HepG2 (cell line): ENCODE results near the gene GLIS1. TPM values are rescaled to one million over a fixed set of nuclear protein-coding genes. Genes with fewer than 3 reads are reported as not detected.

Experiments used
- ATAC-seq: fragments of 200-7000 bp; cut with Tn5 transposase; 3 replicates; pipeline ENCODE4 v1.9.1; 2020; ENCODE audit warnings: mild to moderate bottlenecking, moderate library complexity
- BruUV-seq: library from RNA; stranded (reverse); fragments of 400-500 nt; replicated peaks from 2 replicates; lab custom pipeline; 2021; lab: Mats Ljungman, UMichigan
- CTCF ChIA-PET: fragments of 300-600 bp; formaldehyde crosslinking; extraction: SDS; loops from one replicate; lab custom pipeline; 2021; ENCODE audit warnings: low total read pairs, inconsistent platforms, low intra/inter-chr PET ratio; lab: Yijun Ruan, JAX
- POLR2A ChIA-PET: fragments of 350-600 bp; sonication (Branson Sonifier 250); formaldehyde crosslinking; loops from one replicate; lab custom pipeline; 2020; ENCODE audit warnings: antibody characterized with exemption, inconsistent platforms; lab: Yijun Ruan, JAX
- DNase-seq: peaks from one replicate; pipeline ENCODE4 v3.0.0-alpha.2; 2015; ENCODE audit warnings: low spot score
- FAIRE-seq: peaks from 3 replicates; lab custom pipeline; 2011; peaks lifted over from hg19 to GRCh38; lab: Jason Lieb, UNC
- H2AFZ ChIP-seq: one replicate; pipeline ENCODE4 v1.6.1; 2011; ENCODE audit warnings: low read length, inconsistent platforms
- H3K27ac ChIP-seq: fragments of 300-600 bp; 3 replicates; pipeline ENCODE4 v1.8.0; 2011; ENCODE audit warnings: mixed run types, mild to moderate bottlenecking, mixed read lengths, low read length, inconsistent platforms; ENCODE audit not compliant: insufficient read depth; ENCODE audit errors: extremely low read length
- H3K27me3 ChIP-seq, 2 experiments: fragments of 200-600 bp in 1 of 2; 2 replicates in 1 of 2; 3 replicates in 1 of 2; pipeline versions ENCODE4 v1.6.0 to v1.8.0; 2011; ENCODE audit warnings: low read length in 2 of 2, mild to moderate bottlenecking in 2 of 2, moderate library complexity in 2 of 2, inconsistent platforms in 1 of 2; ENCODE audit not compliant: insufficient read depth in 2 of 2, control insufficient read depth in 1 of 2
- H3K36me3 ChIP-seq, 2 experiments: fragments of 200-600 bp in 1 of 2; replicated peaks in 1 of 2; 2 replicates in 1 of 2; 3 replicates in 1 of 2; pipeline versions ENCODE4 v1.5.1 to v1.8.0; 2011; ENCODE audit warnings: low read length in 2 of 2, inconsistent platforms in 1 of 2; ENCODE audit not compliant: insufficient read depth in 2 of 2, control insufficient read depth in 1 of 2
- H3K4me1 ChIP-seq: 2 replicates; pipeline ENCODE4 v1.5.1; 2012; ENCODE audit warnings: low read length, inconsistent platforms; ENCODE audit not compliant: insufficient read depth
- H3K4me2 ChIP-seq: 2 replicates; pipeline ENCODE4 v1.6.0; 2011; ENCODE audit warnings: low read depth, low read length, inconsistent platforms
- H3K4me3 ChIP-seq, 3 experiments: fragments of 200-600 bp in 1 of 3; sonication (generic), shearing (Covaris generic) in 1 of 3; replicated peaks in 1 of 3; 2 replicates each; pipeline ENCODE4 v1.5.1; 2011 to 2016; ENCODE audit warnings: low read length in 3 of 3, inconsistent platforms in 2 of 3, low read depth in 2 of 3, mild to moderate bottlenecking in 2 of 3, control low read depth in 1 of 3, mixed read lengths in 1 of 3; ENCODE audit not compliant: insufficient read depth in 1 of 3
- H3K79me2 ChIP-seq: one replicate; pipeline ENCODE4 v1.6.1; 2011; ENCODE audit warnings: low read length, inconsistent platforms; ENCODE audit not compliant: insufficient read depth
- H3K9ac ChIP-seq: 2 replicates; pipeline ENCODE4 v1.6.0; 2011; ENCODE audit warnings: mild to moderate bottlenecking, low read depth, low read length, inconsistent platforms; ENCODE audit not compliant: insufficient read depth
- H3K9me3 ChIP-seq: 2 replicates; pipeline ENCODE4 v1.5.1; 2012; ENCODE audit warnings: mild to moderate bottlenecking, low read length
- H4K20me1 ChIP-seq: 2 replicates; pipeline ENCODE4 v1.6.0; 2011; ENCODE audit warnings: inconsistent platforms, mild to moderate bottlenecking, low read length, moderate library complexity; ENCODE audit not compliant: insufficient read depth
- CBX2 ChIP-seq, 2 experiments: fragments of 200-600 bp in 1 of 2; sonication (generic); formaldehyde crosslinking in 1 of 2; IDR thresholded peaks; 2 replicates each; pipeline versions ENCODE4 v1.7.0 to v1.8.1; 2018 to 2022; ENCODE audit warnings: low read depth in 2 of 2, low read length in 1 of 2, mild to moderate bottlenecking in 1 of 2, missing genetic modification reagents in 1 of 2
- IRX3 ChIP-seq: sonication (generic); formaldehyde crosslinking; IDR thresholded peaks from 2 replicates; pipeline ENCODE4 v1.8.1; 2023; ENCODE audit warnings: mild to moderate bottlenecking, low read depth, missing genetic modification reagents, borderline replicate concordance
- NCOA2 ChIP-seq: sonication (generic); formaldehyde crosslinking; IDR thresholded peaks from 2 replicates; pipeline ENCODE4 v1.8.0; 2022; ENCODE audit warnings: inconsistent platforms
- NFKBIZ ChIP-seq: IDR thresholded peaks from 2 replicates; pipeline ENCODE4 v1.6.1; 2018; ENCODE audit warnings: missing genetic modification reagents, missing compliant biosample characterization
- TAF15 ChIP-seq: fragments of 200-400 bp; formaldehyde crosslinking; IDR thresholded peaks from one replicate; pipeline ENCODE4 v1.6.1; 2018; ENCODE audit warnings: mild to moderate bottlenecking, low read depth, low read length; ENCODE audit not compliant: poor library complexity, severe bottlenecking
- TGIF2 ChIP-seq: IDR thresholded peaks from 2 replicates; pipeline ENCODE4 v1.6.1; 2016; ENCODE audit warnings: control low read depth, missing compliant biosample characterization
- ZNF33B ChIP-seq: sonication (generic); formaldehyde crosslinking; IDR thresholded peaks from 2 replicates; pipeline ENCODE4 v1.5.1; 2020; ENCODE audit warnings: mild to moderate bottlenecking, missing genetic modification reagents
- ZNF83 ChIP-seq: sonication (generic); formaldehyde crosslinking; IDR thresholded peaks from 2 replicates; pipeline ENCODE4 v1.4.0; 2020; ENCODE audit warnings: missing genetic modification reagents, mild to moderate bottlenecking, borderline replicate concordance
- ZNF839 ChIP-seq: sonication (generic); formaldehyde crosslinking; IDR thresholded peaks from 2 replicates; pipeline ENCODE4 v1.4.0; 2020; ENCODE audit warnings: missing genetic modification reagents, mild to moderate bottlenecking, borderline replicate concordance
- ZSCAN22 ChIP-seq: sonication (generic); formaldehyde crosslinking; IDR thresholded peaks from 2 replicates; pipeline ENCODE4 v1.4.0; 2020; ENCODE audit warnings: mild to moderate bottlenecking, missing genetic modification reagents
- WGBS: methylation state at CpG from one replicate; pipeline ENCODE4 v1.1.6; 2017; ENCODE audit warnings: low lambda C conversion rate; 5-methylcytosine and 5-hydroxymethylcytosine counted together
- in situ Hi-C: cut with HindIII; loops from 2 replicates; pipeline ENCODE4 v1.10.0; 2017; ENCODE audit warnings: low pct_unique_long_range_greater_than_20kb; ENCODE audit not compliant: extremely low pct_ligation_motif_present
- intact Hi-C: fragments of 100-400 bp; cut with micrococcal nuclease; formaldehyde crosslinking; loops from one replicate; pipeline ENCODE4 v1.10.0; 2022; ENCODE audit not compliant: unreplicated experiment
- polyA plus RNA-seq, 8 experiments: library from polyadenylated mRNA; depleted of rRNA in 3 of 8; stranded (reverse) in 7 of 8; unstranded in 1 of 8; fragments of >200 nt; fragmentation: Illumina TruSeq in 4 of 8; extraction: Trizol in 4 of 8; gene quantifications; 2 replicates each; pipeline versions ENCODE4 v1.2.1 to v1.2.3, GENCODE V29; 2011 to 2016; ENCODE audit warnings: low read depth in 4 of 8, missing spikeins in 1 of 8, mixed read lengths in 1 of 8; ENCODE audit not compliant: insufficient read depth in 1 of 8
- total RNA-seq, 5 experiments: library from RNA; depleted of rRNA; stranded (reverse); fragments of >200 nt; fragmentation: Illumina TruSeq; extraction: Trizol; gene quantifications; 2 replicates each; pipeline ENCODE4 v1.2.3, GENCODE V29; 2016; ENCODE audit warnings: low read depth in 1 of 5
- TF ChIP-seq, protein P1 (sequence below): sonication (generic); formaldehyde crosslinking; IDR thresholded peaks from 2 replicates; pipeline ENCODE4 v1.5.1; 2020; ENCODE audit warnings: missing genetic modification reagents, mild to moderate bottlenecking, borderline replicate concordance
- TF ChIP-seq, protein P2 (sequence below): sonication (generic); formaldehyde crosslinking; IDR thresholded peaks from 2 replicates; pipeline ENCODE4 v1.5.1; 2020; ENCODE audit warnings: mild to moderate bottlenecking, moderate library complexity, missing genetic modification reagents

Gene GLIS1
- total and polyA plus RNA-seq, 2 of the 13 experiments (the other 11 are each of a cell fraction or from before 2014, with no cell fraction given): 0.03 TPM; not detected in 1

DNA sequence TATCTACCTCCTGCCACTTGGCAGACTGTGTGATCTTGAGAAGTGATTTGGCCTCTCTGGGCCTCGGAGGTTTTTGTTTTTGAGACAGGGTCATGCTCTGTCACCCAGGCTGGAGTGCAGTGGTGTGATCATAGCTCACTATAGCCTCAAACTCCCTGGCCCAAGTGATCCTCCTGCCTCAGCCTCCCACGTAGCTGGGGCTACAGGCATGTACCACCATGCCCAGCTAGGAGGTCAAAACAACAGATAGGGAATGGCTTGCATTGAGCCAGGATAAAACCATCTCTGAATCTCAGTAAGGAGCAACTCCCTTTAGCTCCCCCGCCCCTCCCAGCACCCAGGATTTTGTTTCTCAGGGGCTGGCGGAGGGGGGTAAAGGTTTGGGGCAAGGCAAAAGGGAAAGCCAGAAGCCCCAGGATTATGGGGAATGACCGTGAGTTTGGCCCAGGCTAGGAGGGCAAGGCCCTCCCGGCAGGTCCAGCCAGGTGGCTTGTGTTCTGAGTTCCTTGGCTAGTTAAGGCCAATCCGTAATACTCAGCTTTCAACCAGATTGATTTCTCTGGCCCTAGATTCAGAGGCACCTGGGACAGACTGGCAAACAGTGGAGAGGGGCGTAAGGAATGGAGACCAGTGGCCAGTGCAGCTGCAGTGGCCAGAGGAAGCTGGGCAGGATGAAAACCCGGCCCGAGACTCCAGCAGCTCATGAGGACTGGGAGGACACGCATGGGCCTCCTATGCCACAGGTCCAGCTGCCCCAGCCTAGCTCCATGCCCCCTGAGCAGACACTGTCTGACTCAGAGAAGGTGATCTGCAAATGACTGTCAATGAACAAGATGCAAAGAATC, 149.7 kb downstream of the GLIS1 start:
- DNase-seq (no peak), FAIRE-seq (no peak), ATAC-seq (no peak)
- no peak overlapping the region for H2AFZ ChIP-seq
- no peaks in the 10 kb centered on the region for H3K4me1 ChIP-seq
- no peak overlapping the region for H3K4me2 ChIP-seq
- no peaks in the 10 kb centered on the region for H4K20me1 ChIP-seq
- no peaks in the 10 kb centered on the region for H3K36me3 ChIP-seq
- no peaks in the 10 kb centered on the region for H3K9me3 ChIP-seq
- H3K79me2 ChIP-seq: no peaks in the 10 kb centered on the region
- no peak overlapping the region for H3K4me3 ChIP-seq
- intact Hi-C loops (no loop called here), in situ Hi-C loops (no loop called here)
- H3K9ac ChIP-seq: no peak overlapping the region
- ChIA-PET CTCF (no interaction called here), POLR2A (no interaction called here)
- 20% methylated on average over 10 of the region's 11 CpGs for WGBS
- TF ChIP-seq NFKBIZ (CRISPR knock-in tag) (no peak), ZNF33B (no peak), ZNF839 (no peak), IRX3 (CRISPR knock-in tag) (no peak), TAF15 (no peak), TGIF2 (CRISPR knock-in tag) (no peak), NCOA2 (CRISPR knock-in tag) (no peak)
- no TSS peak for BruUV-seq
- H3K27ac ChIP-seq: no peak overlapping the region
- peaks cover 5 to 31% of the 10 kb centered on the region in 2 experiments; a peak in 4 of 5 replicates for H3K27me3 ChIP-seq

DNA sequence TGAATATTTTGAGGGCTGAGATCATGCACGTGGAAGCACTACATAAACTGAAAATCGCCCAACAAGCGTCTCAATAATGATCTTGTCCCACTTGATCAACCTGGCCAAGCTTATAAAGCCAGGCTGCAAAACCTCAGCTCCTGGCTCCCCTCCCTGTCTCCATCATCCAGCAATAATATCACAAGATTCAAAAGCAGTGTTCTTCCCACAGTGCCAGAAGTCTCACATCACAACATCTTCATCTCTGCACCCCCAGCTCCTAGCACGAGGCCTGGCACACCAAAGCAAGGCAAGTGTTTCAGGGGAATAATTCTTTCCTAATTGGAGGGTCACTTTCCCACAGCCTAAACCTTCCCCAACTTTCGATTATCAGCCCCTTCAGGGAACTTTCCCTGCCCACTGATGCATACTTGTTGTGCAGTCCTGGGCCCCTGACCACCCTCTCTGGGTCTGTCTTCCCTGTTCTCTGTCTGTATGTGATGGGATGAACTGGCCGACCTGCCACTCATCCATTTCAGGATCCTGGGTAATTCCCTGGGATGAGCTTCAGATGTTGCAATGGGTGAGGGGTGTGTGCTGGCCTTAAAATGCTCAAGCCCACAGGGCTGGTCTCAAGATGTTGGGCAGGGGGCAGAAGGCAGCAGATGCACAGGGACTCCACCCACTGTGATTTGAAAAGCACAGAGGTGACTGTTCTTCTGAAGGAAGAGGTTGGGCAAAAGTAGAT, 150.7 kb downstream of the GLIS1 start:
- H3K4me1 ChIP-seq: no peaks in the 10 kb centered on the region
- H3K9ac ChIP-seq: no peak overlapping the region
- H3K27me3 ChIP-seq: peaks cover 6 to 34% of the 10 kb centered on the region in 2 experiments; a peak in 4 of 5 replicates
- BruUV-seq: no TSS peak
- DNase-seq: no peak
- FAIRE-seq: no peak
- intact Hi-C loops (no loop called here), in situ Hi-C loops (no loop called here)
- CTCF ChIA-PET: no interaction called here
- POLR2A ChIA-PET: no interaction called here
- WGBS: 4% methylated on average over 5 of the region's 6 CpGs
- H3K4me2 ChIP-seq: no peak overlapping the region
- H4K20me1 ChIP-seq: no peaks in the 10 kb centered on the region
- no peak overlapping the region for H2AFZ ChIP-seq
- H3K27ac ChIP-seq: no peak overlapping the region
- no peaks in the 10 kb centered on the region for H3K9me3 ChIP-seq
- ATAC-seq: no peak
- H3K36me3 ChIP-seq: no peaks in the 10 kb centered on the region
- H3K79me2 ChIP-seq: no peaks in the 10 kb centered on the region
- no peak overlapping the region for H3K4me3 ChIP-seq
- no peak for TF ChIP-seq CBX2 (IDR thresholded peaks at IDR 0.05; ENCODE audit: low read depth, low read length)
- no peak for TF ChIP-seq CBX2 (CRISPR knock-in tag; IDR thresholded peaks at IDR 0.05; ENCODE audit: low read depth)
- TF ChIP-seq, protein P1, sequence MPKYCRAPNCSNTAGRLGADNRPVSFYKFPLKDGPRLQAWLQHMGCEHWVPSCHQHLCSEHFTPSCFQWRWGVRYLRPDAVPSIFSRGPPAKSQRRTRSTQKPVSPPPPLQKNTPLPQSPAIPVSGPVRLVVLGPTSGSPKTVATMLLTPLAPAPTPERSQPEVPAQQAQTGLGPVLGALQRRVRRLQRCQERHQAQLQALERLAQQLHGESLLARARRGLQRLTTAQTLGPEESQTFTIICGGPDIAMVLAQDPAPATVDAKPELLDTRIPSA (CRISPR knock-in tag): no peak
- TF ChIP-seq ZNF83 (CRISPR knock-in tag): no peak
- TF ChIP-seq, protein P2, sequence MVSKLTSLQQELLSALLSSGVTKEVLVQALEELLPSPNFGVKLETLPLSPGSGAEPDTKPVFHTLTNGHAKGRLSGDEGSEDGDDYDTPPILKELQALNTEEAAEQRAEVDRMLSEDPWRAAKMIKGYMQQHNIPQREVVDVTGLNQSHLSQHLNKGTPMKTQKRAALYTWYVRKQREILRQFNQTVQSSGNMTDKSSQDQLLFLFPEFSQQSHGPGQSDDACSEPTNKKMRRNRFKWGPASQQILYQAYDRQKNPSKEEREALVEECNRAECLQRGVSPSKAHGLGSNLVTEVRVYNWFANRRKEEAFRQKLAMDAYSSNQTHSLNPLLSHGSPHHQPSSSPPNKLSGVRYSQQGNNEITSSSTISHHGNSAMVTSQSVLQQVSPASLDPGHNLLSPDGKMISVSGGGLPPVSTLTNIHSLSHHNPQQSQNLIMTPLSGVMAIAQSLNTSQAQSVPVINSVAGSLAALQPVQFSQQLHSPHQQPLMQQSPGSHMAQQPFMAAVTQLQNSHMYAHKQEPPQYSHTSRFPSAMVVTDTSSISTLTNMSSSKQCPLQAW (CRISPR knock-in tag): no peak
- no peak for TF ChIP-seq ZSCAN22
